HFF-Myc (cell line): Measurements from ENCODE around the gene SCAPER.
"Not testable (repeated sequence)": the region's sequence is repeated elsewhere in the genome, so short reads cannot be mapped to it uniquely, and the experiment has no call there.

Source experiments
- DNase-seq: peaks from one replicate; pipeline ENCODE4 v3.0.0-alpha.2; 2011; ENCODE audit warnings: low read depth; ENCODE audit errors: extremely low read depth
- H3K4me3 ChIP-seq: replicated peaks from 2 replicates; pipeline ENCODE4 v1.5.1; 2011; ENCODE audit warnings: low read depth, mild to moderate bottlenecking, control low read depth, low read length
- TF ChIP-seq, protein P1 (sequence below): IDR thresholded peaks from 2 replicates; pipeline ENCODE4 v1.5.1; 2012; ENCODE audit warnings: mild to moderate bottlenecking, low read depth, low read length, control low read depth; ENCODE audit errors: missing control alignments

Gene SCAPER

DNA sequence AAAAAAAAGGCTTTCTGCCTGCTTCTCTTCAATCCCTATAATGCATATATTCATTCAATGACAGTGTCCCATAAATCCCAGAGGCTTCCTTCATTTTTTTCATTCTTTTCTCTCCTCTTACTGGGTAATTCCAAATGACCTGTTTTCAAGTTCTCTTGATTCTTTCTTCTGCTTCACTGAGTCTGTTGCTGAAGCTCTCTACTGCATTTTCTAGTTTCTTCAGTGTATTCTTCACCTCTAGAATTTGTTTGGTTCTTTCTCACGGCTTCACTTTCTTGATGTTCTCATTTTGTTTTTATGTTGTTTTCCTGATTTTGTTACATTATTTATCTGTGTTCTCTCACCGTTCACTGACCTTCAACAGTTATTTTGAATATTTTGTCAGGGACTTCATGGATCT is 141.6 kb downstream of the SCAPER start:
- DNase-seq = no peak
- no peak overlapping the region for H3K4me3 ChIP-seq
- TF ChIP-seq, protein P1, sequence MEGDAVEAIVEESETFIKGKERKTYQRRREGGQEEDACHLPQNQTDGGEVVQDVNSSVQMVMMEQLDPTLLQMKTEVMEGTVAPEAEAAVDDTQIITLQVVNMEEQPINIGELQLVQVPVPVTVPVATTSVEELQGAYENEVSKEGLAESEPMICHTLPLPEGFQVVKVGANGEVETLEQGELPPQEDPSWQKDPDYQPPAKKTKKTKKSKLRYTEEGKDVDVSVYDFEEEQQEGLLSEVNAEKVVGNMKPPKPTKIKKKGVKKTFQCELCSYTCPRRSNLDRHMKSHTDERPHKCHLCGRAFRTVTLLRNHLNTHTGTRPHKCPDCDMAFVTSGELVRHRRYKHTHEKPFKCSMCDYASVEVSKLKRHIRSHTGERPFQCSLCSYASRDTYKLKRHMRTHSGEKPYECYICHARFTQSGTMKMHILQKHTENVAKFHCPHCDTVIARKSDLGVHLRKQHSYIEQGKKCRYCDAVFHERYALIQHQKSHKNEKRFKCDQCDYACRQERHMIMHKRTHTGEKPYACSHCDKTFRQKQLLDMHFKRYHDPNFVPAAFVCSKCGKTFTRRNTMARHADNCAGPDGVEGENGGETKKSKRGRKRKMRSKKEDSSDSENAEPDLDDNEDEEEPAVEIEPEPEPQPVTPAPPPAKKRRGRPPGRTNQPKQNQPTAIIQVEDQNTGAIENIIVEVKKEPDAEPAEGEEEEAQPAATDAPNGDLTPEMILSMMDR = no peak

DNA sequence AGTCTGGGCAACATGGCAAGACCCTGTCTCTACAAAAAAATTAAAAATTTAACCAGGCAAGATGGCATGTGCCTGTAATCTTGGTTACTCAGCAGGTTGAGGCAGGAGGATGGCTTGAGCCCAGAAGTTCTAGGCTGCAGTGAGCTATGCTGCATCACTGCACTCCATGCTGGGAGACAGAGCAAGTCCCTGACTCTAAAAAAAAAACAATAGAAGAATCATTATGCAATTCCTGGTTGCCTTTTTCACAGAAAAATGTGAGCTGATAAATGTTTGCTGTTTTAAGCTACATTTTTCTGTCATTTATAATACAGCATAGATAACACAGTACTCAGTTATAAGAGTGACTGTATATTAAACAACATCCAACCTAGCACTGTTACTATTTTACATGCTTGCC is 148.8 kb downstream of the SCAPER start:
- DNase-seq = no peak
- no peak overlapping the region for H3K4me3 ChIP-seq
- TF ChIP-seq, protein P1 = no peak

DNA sequence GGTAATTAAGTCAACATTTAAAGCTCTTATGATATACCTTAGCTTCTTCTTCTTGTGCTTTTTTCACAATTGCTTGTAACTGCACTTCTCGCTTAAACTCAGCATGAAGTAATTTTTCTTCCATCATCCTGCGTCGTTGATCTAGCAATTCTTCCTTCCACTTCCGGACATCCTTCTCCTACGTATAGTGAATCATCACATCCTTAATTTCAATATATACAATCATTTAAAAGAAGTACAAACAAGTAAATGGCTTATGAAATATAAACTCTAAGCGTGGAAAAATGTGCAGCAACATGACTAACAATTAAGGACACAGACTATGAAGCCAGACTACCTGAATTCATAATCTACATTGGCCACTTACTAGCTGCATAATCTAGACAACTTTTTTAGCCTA is 151.4 kb downstream of the SCAPER start:
- TF ChIP-seq, protein P1 = no peak
- no peak overlapping the region for H3K4me3 ChIP-seq
- DNase-seq = no peak

DNA sequence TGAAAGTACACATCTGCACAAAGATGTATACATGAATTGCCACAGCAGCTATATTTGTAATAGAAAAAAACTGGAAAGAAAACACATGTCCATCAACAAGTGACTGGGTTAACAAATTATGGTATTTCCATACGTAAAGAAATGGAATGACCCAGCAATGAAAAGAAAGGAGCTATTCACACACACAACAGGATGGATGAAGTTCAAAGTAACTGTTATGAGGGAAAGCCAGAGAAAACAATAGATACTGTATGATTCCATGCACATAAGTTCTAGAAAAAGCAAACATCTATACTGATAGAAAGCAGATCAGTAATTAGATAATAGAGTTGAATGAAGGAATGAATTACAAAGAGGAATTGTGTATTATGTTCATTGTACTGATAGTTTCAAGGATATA is 152.0 kb downstream of the SCAPER start:
- DNase-seq = no peak
- TF ChIP-seq, protein P1 = no peak
- H3K4me3 ChIP-seq = no peak overlapping the region

DNA sequence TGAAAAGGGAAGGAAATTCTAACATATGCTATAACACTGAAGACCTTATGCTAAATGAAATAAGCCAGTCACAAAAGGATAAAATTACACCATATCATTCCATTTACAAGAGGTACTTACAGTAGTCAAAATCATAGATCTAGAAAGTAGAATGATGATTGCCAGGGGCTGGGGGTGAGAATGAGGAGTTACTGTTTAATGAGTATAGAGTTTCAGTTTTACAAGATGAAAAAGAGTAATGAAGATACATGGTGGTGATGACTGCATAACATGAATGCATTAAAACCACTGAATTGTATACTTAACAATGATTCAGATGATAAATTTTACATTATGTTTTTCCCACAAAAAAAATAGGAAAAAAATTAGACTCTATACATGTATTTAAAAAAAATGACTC is 152.6 kb downstream of the SCAPER start:
- no peak overlapping the region for H3K4me3 ChIP-seq
- TF ChIP-seq, protein P1 = no peak
- no peak for DNase-seq

DNA sequence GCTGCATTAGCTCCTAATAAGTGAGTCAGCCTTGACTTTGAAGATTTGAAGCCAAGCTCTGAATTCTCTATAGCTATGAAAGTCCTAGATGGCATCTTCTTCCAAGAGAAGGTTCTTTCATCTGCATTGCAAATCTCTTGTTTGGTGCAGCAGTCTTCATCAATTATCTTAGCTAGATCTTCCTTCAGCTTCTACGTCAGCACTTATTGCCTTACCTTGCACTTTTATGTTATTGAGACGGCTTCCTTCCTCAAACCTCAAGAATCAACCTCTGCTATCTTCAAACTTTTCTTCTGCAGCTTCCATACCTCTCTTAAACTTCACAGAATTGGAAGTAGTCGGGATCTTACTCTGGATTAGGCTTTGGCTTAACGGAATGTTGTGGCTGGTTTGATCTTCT is 167.6 kb downstream of the SCAPER start:
- DNase-seq = no peak
- H3K4me3 ChIP-seq = no peak overlapping the region
- TF ChIP-seq, protein P1 = no peak

DNA sequence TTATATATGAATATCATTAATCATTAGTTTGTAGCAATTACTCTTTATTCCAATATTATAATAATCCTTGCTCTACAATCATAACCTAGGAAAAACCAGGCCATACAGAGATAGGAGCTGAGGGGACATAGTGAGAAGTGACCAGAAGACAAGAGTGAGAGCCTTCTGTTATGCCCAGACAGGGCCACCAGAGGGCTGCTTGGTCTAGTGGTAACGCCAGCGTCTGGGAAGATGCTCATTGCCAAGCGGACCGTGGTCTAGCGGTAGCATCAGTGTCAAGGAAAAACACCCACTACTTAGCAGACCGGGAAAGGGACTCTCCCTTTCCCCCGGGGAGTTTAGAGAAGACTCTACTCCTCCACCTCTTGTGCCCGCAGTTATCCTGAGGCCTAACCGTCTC is 172.8 kb downstream of the SCAPER start:
- not testable (repeated sequence) for H3K4me3 ChIP-seq, DNase-seq
